Esophagus squamous epithelium (tissue), 4 donors: ENCODE measurements around the gene PAOX.

Source experiments
- CTCF ChIP-seq, 6 experiments: fragments of 450-650 bp in 4 of 6; fragments of 200-600 bp in 2 of 6; sonication (generic) in 2 of 6; IDR thresholded peaks; one replicate each; pipeline ENCODE4 v1.5.1; 2016 to 2019; ENCODE audit warnings: antibody characterized with exemption in 6 of 6, mild to moderate bottlenecking in 4 of 6, moderate library complexity in 4 of 6
- POLR2A ChIP-seq, 4 donors: fragments of 450-650 bp; IDR thresholded peaks; one replicate each; pipeline ENCODE4 v1.6.1; 2017; ENCODE audit warnings: antibody characterized with exemption in 4 of 4, mild to moderate bottlenecking in 4 of 4, moderate library complexity in 3 of 4

GRCh38 chr10:133365461-133366129 is 13.5 kb upstream of the PAOX start:
- TF ChIP-seq CTCF (IDR thresholded peaks at IDR 0.05) (no peak), POLR2A (IDR thresholded peaks at IDR 0.05) (no peak)
